DLD1 (cell line): ENCODE data around the gene UBXN6.

Experiments used
- in situ Hi-C: cut with HindIII; loops from 2 replicates; pipeline ENCODE4 v1.10.0; 2017; ENCODE audit warnings: low sequenced_read_pairs

The UBXN6 gene

DNA sequence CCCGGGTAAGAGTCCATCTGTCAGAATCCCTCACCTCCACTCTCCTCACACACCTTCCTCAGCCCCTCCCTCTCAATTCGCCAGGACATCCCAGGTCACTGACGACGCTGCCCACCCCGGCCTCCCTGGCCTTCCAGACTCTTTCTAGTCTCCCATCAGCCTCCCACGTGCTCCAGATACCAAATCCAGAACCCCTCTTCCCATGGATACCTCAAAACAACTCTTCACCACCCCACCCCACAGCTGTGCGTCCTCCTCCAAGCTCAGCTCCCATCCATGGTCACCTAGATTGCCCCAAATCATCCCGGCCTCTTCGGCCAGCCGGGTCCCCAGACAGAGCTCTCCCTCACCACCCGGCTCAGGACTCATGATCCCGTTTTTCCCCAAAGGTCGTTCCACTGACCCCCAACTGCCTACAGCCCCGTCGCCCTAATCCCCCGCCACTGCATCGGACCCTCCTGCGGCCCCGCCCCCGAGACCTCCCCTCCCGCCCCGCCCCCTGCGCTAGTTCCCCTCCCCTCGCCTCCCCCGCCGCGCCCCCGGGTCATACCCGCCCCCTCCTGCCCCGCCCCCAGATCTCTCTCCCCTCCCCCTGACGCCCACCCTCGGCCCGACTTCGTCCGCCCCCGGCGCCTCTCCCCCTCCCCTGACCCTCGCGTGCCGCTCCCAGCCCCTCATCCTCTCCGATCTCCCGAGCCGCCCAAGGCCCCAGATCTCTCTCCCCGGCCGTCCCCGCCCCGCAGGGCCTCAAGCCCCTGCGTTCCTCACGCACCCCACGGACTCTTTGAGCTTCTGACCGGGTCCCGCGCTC is 546 bp downstream of the UBXN6 start:
- in situ Hi-C loops, result no loop called here

DNA sequence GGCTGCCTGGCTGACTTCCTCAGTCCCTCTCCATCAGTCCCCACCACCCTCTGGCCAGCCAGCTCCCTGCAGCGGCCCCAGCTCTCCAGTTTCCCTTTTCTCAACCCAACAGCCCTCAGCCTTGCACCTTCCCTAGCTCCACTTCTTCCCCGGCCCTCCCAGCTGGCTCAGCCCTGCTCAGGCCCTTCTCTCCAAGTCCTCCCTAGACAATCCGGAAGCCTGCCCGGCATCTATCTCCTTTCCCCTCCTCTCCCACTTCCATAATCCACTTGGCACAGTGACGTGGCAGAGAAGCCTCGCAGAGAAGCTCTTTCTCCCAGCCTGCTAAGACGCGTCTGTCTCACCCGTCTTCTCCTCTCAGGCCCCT is 1.1 kb downstream of the UBXN6 start:
- in situ Hi-C loops, result no loop called here

DNA sequence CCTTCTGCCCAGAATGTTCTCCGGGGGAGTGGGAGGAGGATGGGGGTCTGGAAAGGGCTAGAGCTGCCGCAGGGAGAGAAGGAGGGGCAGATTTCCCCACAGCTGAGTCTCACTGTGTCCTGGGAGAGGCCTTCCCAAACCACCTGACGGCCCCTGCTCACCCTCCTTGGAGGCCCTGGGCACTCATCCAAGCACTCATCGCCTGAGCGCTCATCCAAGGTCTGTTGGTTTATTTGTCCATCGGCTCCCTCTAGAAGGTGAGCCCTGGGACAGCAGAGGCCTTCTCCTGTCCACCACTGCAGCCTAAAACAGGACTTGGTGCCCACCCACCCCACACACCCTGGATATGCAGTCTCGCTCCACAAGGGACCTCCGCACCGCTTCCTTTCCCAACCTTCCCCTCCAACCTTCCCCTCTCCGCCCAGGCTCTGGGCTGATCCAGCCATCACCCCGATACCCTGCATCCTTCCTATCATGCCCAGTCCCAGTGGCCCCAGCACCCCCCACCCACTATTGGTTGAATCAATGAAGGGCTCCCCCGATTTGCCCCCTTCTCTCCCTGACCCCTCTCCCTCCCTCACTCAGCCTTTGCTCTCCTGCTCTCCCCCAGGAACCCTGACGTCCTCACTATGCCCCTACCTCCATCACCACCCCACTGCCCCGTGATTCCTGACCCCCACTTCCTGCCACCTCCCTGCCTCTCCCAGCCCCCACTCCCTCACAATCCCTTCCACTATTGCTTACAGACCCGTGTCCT is 1.7 kb downstream of the UBXN6 start:
- in situ Hi-C loops, result no loop called here

GRCh38 chr19:4454747-4455718 is 2.6 kb downstream of the UBXN6 start:
- in situ Hi-C loops, result no loop called here

DNA sequence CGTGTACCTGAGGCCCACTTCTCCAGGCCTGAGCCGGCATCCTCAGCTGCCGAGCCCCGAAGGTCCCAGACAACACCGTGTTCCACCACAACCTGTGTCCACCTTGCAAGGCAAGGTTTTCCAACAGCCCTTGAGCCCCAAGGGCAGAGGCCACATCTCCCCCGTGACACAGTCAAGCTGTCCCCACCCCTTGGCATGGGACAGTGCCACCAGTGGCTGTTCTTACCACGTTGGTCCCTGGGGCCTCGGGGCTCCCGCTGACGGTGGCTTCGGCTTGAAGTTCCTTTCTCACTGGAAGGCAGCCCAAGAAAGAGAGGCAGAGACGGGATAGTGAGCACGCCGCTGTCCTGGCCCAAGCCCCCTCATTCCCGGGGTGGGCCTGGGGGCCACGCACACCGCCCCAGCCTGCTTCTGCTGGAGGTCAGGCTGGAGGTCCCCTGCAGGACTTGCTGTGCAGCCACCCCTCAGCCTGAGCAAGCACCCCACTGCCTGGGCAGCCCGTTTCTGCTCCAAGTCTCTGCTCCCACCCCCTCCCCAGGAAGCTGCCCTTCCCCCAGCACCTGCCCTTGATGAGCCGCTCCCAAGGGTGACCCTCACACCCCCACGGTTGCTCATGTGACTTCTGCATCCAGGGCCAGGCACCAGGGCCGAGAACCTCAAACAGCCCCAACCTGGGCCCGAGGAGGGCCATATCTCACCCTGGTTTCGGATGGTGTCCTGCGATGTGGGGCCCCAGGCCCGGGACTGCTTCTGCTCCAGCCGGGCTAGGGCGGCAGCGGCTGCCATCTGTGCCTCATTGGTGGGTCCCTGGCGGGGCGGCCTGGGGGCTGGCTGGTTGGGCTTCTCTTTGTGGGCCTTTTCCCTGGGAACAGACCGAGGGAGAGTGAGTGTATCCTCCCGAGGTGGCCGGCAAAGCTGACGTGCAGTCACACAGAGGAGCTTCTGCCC is 4.1 kb downstream of the UBXN6 start:
- in situ Hi-C loops, result no loop called here

DNA sequence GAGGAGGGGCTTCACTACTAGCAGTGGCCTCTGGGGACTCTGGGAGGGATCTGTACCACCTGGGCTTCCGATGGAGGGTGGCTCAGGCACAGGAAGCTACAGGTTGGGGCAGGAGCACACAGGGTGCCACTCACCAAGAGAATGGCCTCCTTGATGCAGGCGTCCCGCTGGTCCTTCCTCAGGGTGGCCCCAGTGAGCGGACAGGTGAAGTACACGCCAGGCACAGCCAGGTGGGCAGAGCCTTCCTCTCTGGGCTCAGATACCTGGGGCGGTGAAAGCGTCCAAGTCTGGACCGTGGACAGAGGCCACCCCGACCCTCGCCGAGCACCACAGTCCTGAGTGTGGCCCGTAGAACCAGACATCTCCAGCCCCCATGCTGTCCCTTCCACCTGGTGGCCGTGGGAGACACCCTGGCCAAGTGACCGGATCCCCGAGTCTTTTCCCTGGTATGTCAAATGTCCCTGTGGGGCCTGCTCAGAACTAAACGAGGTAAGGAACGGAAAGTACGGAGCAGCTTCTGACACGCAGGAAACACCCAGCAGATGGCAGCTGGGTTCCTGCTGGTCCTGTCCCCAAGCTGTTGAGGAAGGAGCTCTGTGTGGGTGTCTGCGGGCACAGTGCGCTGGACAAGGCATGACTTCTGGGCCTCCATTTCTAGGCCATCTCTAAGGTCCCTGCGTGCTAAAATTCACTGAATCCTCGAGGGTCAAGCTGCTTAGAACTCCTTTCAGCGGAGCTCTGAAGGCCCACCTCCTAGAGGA is 5.2 kb downstream of the UBXN6 start:
- in situ Hi-C loops, result no loop called here

DNA sequence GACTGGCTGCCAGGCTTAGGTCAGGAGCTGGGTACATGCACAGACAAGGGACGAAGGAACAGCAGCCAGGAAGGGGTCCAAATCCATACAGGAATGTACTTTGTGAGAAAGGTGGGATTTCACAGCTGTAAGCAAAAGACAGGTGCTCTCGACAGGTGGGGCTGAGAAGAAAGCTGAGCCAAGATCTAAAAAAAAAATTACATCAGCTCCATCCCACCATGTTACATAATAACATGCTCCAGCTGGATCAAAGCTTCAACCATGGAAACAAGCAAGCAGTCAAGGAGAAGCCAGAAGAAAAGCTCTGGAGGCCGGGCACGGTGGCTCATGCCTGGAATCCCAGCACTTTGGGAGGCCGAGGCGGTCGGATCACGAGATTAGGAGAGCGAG is 8.0 kb downstream of the UBXN6 start:
- in situ Hi-C loops, result no loop called here

DNA sequence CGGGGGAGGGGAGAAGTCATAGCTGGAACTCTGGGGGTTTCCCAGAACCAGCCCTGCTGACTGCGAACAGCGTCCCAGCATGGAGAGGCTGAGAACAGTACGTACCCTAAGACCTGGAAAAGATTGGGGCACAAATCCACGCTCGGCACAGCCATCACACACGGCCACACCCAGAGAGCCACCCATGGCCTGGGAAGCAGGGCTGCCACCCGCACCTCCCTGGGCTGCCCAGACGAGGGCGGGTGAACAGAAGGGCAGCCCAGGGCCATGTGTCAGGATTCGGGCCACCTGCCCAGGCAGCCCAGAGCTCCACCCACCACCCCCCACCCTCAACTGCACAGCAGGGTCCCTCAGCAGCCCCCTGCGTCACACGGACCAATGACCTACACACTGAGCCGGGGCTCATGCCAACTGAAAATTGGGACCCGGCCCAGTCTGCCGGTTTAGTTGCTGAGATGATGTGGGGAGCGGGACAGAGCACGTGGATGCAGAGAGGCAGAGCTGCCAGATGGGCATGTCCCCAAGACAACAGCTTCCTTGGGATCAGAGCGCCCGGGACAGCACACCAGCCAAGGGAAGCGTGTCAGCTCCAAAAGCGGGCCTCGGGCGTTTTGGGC is 8.5 kb downstream of the UBXN6 start:
- in situ Hi-C loops, result no loop called here

GRCh38 chr19:4448147-4448985 is 9.2 kb downstream of the UBXN6 start:
- in situ Hi-C loops, result no loop called here

- in situ Hi-C loops, result no loop called here
Observed at GRCh38 chr19:4447327-4448146, 10.1 kb downstream of the UBXN6 start.

DNA sequence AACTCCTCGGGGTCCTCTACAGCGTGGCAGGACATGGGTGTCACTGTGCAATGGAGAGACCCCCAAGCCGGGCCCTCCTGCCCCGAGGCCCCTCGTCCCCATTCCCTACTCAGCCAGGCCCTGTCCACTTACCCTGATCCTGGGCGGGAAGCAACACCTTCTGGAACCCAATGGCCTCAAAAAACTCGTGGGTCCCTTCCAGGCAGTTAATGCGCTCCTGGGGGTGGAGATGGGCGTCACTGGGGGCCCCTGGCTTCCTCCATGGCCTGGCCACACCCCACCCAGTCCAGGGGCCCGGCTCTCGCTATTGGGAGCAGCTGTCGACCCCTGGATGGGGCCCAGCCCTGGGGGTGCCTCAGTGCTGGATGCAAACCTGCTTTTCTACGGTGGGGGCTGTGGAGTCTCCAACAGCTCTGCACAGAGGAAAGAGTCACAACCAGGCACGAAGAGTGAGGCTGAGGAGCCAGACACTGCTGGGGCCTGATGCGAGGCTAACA is 10.8 kb downstream of the UBXN6 start:
- in situ Hi-C loops, result no loop called here

GRCh38 chr19:4445963-4446703 is 11.5 kb downstream of the UBXN6 start:
- in situ Hi-C loops, result no loop called here

DNA sequence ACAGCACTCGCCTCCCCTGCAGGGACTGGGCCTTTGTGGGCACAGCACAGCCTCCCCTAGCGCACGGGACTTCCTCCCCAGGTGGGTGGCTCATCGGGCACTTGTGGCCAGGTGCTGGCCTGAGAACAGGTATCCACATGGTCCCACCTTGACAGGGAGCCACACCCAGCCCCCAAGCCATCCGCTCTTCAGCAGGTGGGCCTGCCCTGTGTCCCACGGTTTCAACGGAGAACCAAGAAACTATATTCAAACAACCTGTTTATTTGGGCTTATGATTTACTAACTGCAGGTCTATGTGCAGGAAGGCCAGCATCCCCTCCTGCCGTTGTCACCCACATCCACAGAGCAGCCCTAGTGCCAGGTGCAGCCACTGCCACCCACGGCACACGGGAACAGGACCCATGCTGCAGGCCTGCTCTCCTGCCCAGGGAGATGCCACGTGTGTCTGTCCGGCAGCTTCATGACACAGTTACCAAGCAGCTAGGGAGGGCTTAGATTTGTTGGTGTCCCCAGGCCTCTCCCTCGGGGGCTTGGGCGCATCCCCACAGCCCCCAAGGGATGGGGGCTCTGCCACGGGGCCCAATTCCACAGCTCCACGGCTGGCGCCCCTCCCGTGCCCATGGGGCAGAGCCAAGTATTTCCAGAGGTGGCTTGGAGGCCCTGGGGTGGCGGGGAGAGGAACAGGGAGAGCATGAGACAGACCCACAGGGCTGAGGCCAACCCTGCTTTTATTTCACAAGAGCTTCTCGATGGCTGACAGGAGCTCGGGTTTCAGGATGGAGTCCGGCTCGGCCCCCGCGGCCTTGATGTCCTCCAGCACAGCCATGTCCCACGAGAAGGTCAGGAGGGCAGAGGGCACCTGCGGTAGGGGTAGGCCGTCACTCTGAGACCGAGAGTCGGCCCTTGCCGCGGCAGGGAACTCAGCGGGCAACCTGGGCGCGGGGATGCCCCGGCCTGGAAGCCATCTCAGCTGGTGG is 12.5 kb downstream of the UBXN6 start:
- in situ Hi-C loops, result no loop called here

DNA sequence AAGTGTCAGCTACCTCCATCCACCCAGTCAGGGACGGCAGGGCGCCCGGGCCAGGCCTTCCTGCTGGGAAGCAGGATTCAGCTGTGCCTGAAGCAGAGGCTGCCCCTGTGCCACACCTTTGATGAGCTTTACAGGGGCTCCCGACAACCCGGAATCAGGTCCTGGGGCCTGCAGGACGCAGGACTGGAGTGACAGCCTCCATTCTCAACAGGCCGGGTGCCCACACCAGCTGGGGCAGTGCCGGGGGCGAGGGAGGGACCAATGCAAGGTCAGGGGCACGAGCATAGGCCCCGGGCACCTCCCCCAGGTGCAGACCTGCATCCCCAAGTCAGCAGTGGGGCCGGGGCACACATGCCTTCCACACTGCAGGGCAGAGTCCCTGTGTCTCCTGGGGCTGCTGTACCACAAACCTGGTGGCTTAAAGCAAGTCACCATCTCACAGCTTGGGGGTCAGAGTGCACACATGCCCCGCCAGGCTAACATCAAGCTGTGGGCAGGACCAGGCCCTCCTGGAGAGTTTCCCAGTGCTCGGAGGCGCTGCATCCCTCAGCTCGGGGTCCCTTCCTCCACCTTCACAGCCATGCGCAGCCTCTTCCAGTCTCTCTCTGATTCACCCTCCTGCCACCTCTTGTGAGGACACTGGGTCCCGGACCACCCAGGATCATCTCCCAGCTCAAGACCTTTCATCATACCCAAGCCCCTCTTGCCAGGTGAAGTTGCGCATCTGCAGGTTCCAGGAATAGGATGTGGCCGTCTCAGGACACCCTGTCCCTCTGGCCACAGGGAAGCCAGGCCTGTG is 13.4 kb downstream of the UBXN6 start:
- in situ Hi-C loops, result no loop called here
